Loucy (cell line): ENCODE measurements around the gene FBXO4.

Experiments used
- CTCF ChIP-seq: fragments of 200-600 bp; sonication (generic); conservative IDR thresholded peaks from 2 replicates; pipeline ENCODE4 v1.5.1; 2014; ENCODE audit warnings: mild to moderate bottlenecking, antibody characterized with exemption, low read length
- EZH2phosphoT487 ChIP-seq: fragments of 200-600 bp; IDR thresholded peaks from 2 replicates; pipeline ENCODE4 v1.6.1; 2018; ENCODE audit warnings: antibody characterized with exemption, mild to moderate bottlenecking, moderate library complexity, borderline replicate concordance

DNA sequence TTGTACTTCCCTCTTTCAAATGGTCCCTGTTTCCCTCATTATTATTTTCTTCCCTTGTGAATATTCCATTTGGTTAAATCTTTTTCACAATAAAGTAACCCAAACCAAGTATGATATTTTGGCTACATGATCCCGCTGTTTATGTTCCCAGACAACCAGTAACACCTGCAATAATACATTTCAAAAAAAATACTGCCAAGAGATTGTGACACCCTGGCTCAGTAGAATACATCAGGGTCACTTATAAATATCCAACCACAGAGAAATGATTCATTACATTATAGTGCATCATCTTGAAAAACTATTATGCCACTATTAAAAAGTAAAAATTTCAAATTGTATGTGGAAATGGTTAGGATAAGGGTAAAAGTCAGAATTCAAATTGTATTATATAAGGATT is 47.7 kb upstream of the FBXO4 start:
- TF ChIP-seq CTCF: no peak
- TF ChIP-seq EZH2phosphoT487: no peak
